H1 (cell line): ENCODE data around the gene RAB40A. TPM values are rescaled to one million over a fixed set of nuclear protein-coding genes. Genes with fewer than 3 reads are reported as not detected.

Source experiments
- CTCF ChIA-PET: fragments of 300-600 bp; sonication (Branson Sonifier 250); formaldehyde crosslinking; loops from one replicate; lab custom pipeline; 2021; ENCODE audit not compliant: partially characterized antibody; lab: Charles Lee
- POLR2A ChIA-PET: fragments of 300-600 bp; sonication (Branson Sonifier 250); formaldehyde crosslinking; loops from one replicate; lab custom pipeline; 2021; ENCODE audit warnings: inconsistent platforms; ENCODE audit not compliant: partially characterized antibody; lab: Charles Lee
- DNase-seq, 2 experiments: peaks; one replicate each; pipeline versions ENCODE4 v3.0.0 to v3.0.0-alpha.2; 2010 to 2022; ENCODE audit warnings: low spot score in 2 of 2, low read depth in 1 of 2, mixed read lengths in 1 of 2
- FAIRE-seq: peaks from 2 replicates; lab custom pipeline; 2011; peaks lifted over from hg19 to GRCh38; lab: Jason Lieb, UNC
- H2AFZ ChIP-seq: 2 replicates; pipeline ENCODE4 v1.8.1; 2012; ENCODE audit warnings: low read length, inconsistent platforms
- H2AK5ac ChIP-seq: 2 replicates; pipeline ENCODE4 v1.6.1; 2013; ENCODE audit warnings: low read depth, low read length
- H2BK120ac ChIP-seq: replicated peaks from 2 replicates; pipeline ENCODE3; 2013; ENCODE audit warnings: low read depth, low read length, inconsistent platforms
- H2BK12ac ChIP-seq: 2 replicates; pipeline ENCODE4 v1.6.1; 2013; ENCODE audit warnings: low read depth, low read length
- H2BK15ac ChIP-seq: 2 replicates; pipeline ENCODE4 v1.6.1; 2013; ENCODE audit warnings: low read length
- H2BK20ac ChIP-seq: 2 replicates; pipeline ENCODE4 v1.6.1; 2013; ENCODE audit warnings: low read length
- H2BK5ac ChIP-seq: 2 replicates; pipeline ENCODE4 v1.6.1; 2013; ENCODE audit warnings: low read depth, low read length
- H3K14ac ChIP-seq: 2 replicates; pipeline ENCODE4 v1.6.1; 2013; ENCODE audit warnings: inconsistent platforms; ENCODE audit not compliant: insufficient read length
- H3K18ac ChIP-seq: 2 replicates; pipeline ENCODE4 v1.6.1; 2013; ENCODE audit warnings: low read length; ENCODE audit errors: extremely low read depth
- H3K23ac ChIP-seq: 2 replicates; pipeline ENCODE4 v1.6.1; 2013; ENCODE audit warnings: inconsistent platforms; ENCODE audit not compliant: insufficient read length
- H3K23me2 ChIP-seq: 2 replicates; pipeline ENCODE4 v1.6.1; 2013; ENCODE audit warnings: low read depth, low read length
- H3K27ac ChIP-seq: 2 replicates; pipeline ENCODE4 v1.6.1; 2011; ENCODE audit warnings: low read depth, low read length, inconsistent platforms
- H3K27me3 ChIP-seq, 4 experiments: replicated peaks in 1 of 4; 1 replicate in 1 of 4; 2 replicates in 3 of 4; pipeline versions ENCODE4 v1.6.1 to v1.8.1; 2011 to 2013; ENCODE audit warnings: low read length in 3 of 4, mild to moderate bottlenecking in 3 of 4, inconsistent platforms in 2 of 4, mixed read lengths in 2 of 4, moderate library complexity in 1 of 4; ENCODE audit not compliant: control insufficient read depth in 3 of 4, insufficient read depth in 3 of 4; ENCODE audit errors: extremely low read depth in 1 of 4
- H3K36me3 ChIP-seq, 4 experiments: 2 replicates each; pipeline versions ENCODE4 v1.6.1 to v1.8.1; 2011 to 2013; ENCODE audit warnings: mild to moderate bottlenecking in 4 of 4, low read length in 3 of 4, moderate library complexity in 2 of 4, control low read depth in 1 of 4, inconsistent platforms in 1 of 4; ENCODE audit not compliant: insufficient read depth in 4 of 4, control insufficient read depth in 2 of 4
- H3K4ac ChIP-seq: replicated peaks from 2 replicates; pipeline ENCODE3; 2013; ENCODE audit warnings: low read length, low read depth, mixed read lengths, inconsistent platforms; ENCODE audit not compliant: insufficient read length
- H3K4me1 ChIP-seq, 4 experiments: replicated peaks in 1 of 4; 1 replicate in 1 of 4; 2 replicates in 3 of 4; pipeline versions ENCODE4 v1.6.1 to v1.8.1; 2011 to 2013; ENCODE audit warnings: low read length in 3 of 4, inconsistent platforms in 2 of 4, mixed read lengths in 1 of 4; ENCODE audit not compliant: insufficient read depth in 4 of 4, control insufficient read depth in 3 of 4
- H3K4me2 ChIP-seq, 2 experiments: 2 replicates each; pipeline versions ENCODE4 v1.6.1 to v1.8.1; 2011 to 2013; ENCODE audit warnings: low read depth in 2 of 2, low read length in 2 of 2, control low read depth in 1 of 2, inconsistent platforms in 1 of 2, mild to moderate bottlenecking in 1 of 2; ENCODE audit not compliant: insufficient read depth in 1 of 2
- H3K4me3 ChIP-seq, 4 experiments: fragments of 200-600, 300-600 bp in 1 of 4; sonication (generic), shearing (Covaris generic), sonication (Bioruptor Twin) in 1 of 4; 2 replicates each; pipeline versions ENCODE4 v1.5.1 to v1.8.1; 2011 to 2016; ENCODE audit warnings: low read length in 4 of 4, low read depth in 3 of 4, control low read depth in 2 of 4, inconsistent platforms in 2 of 4, mild to moderate bottlenecking in 2 of 4, mixed read lengths in 1 of 4, moderate library complexity in 1 of 4; ENCODE audit not compliant: insufficient read depth in 2 of 4; ENCODE audit errors: extremely low read depth in 1 of 4
- H3K56ac ChIP-seq: replicated peaks from 2 replicates; pipeline ENCODE3; 2013; ENCODE audit warnings: low read depth, mild to moderate bottlenecking, mixed read lengths, low read length, inconsistent platforms; ENCODE audit not compliant: insufficient read length
- H3K79me1 ChIP-seq: 2 replicates; pipeline ENCODE4 v1.6.1; 2013; ENCODE audit warnings: low read depth, low read length, control low read depth
- H3K79me2 ChIP-seq, 2 experiments: 2 replicates each; pipeline versions ENCODE4 v1.6.1 to v1.8.1; 2012 to 2013; ENCODE audit warnings: low read length in 2 of 2, mild to moderate bottlenecking in 2 of 2, inconsistent platforms in 1 of 2; ENCODE audit not compliant: insufficient read depth in 2 of 2, control insufficient read depth in 1 of 2
- H3K9ac ChIP-seq, 4 experiments: replicated peaks in 1 of 4; 1 replicate in 1 of 4; 2 replicates in 3 of 4; pipeline versions ENCODE4 v1.6.1 to v1.8.1; 2011 to 2013; ENCODE audit warnings: low read depth in 3 of 4, low read length in 3 of 4, control low read depth in 2 of 4, mild to moderate bottlenecking in 2 of 4, moderate library complexity in 2 of 4, inconsistent platforms in 1 of 4; ENCODE audit errors: extremely low read depth in 1 of 4
- H3K9me3 ChIP-seq, 2 experiments: 2 replicates each; pipeline versions ENCODE4 v1.6.1 to v1.8.1; 2012 to 2013; ENCODE audit warnings: mild to moderate bottlenecking in 2 of 2, moderate library complexity in 2 of 2, control low read depth in 1 of 2, inconsistent platforms in 1 of 2, low read depth in 1 of 2, low read length in 1 of 2, mixed read lengths in 1 of 2; ENCODE audit not compliant: insufficient read depth in 2 of 2
- H4K20me1 ChIP-seq, 2 experiments: replicated peaks in 1 of 2; 2 replicates each; pipeline versions ENCODE3 to v1.8.1; 2011 to 2013; ENCODE audit warnings: inconsistent platforms in 2 of 2, low read length in 2 of 2, mild to moderate bottlenecking in 1 of 2; ENCODE audit not compliant: insufficient read depth in 2 of 2, control insufficient read depth in 1 of 2
- H4K5ac ChIP-seq: 2 replicates; pipeline ENCODE4 v1.6.1; 2013; ENCODE audit warnings: low read length, low read depth, mixed read lengths, inconsistent platforms; ENCODE audit not compliant: insufficient read length
- H4K8ac ChIP-seq: 2 replicates; pipeline ENCODE4 v1.8.0; 2013; ENCODE audit warnings: mild to moderate bottlenecking, moderate library complexity, low read length, inconsistent platforms; ENCODE audit not compliant: insufficient read depth; ENCODE audit errors: extremely low read depth
- H4K91ac ChIP-seq: replicated peaks from 2 replicates; pipeline ENCODE3; 2013; ENCODE audit warnings: low read length, mixed read lengths, inconsistent platforms; ENCODE audit not compliant: insufficient read length
- CTBP2 ChIP-seq: IDR thresholded peaks from 2 replicates; pipeline ENCODE4 v1.7.0; 2011; ENCODE audit warnings: borderline replicate concordance, mild to moderate bottlenecking, moderate library complexity, mixed read lengths, low read length; ENCODE audit not compliant: insufficient read depth, insufficient read length
- GTF2F1 ChIP-seq: IDR thresholded peaks from 2 replicates; pipeline ENCODE4 v1.6.1; 2012; ENCODE audit warnings: low read depth, low read length, improper control_type of control experiment, borderline replicate concordance
- KDM1A ChIP-seq: fragments of 200-600, 300-600 bp; sonication (generic); IDR thresholded peaks from 2 replicates; pipeline ENCODE4 v1.7.1; 2016; ENCODE audit warnings: mild to moderate bottlenecking, low read length, borderline replicate concordance
- NANOG ChIP-seq: IDR thresholded peaks from 2 replicates; pipeline ENCODE4 v1.6.1; 2011; ENCODE audit warnings: low read length, low read depth, mild to moderate bottlenecking, inconsistent platforms; ENCODE audit not compliant: insufficient read depth, poor library complexity, severe bottlenecking
- SIX5 ChIP-seq: IDR thresholded peaks from 2 replicates; pipeline ENCODE4 v1.6.1; 2011; ENCODE audit warnings: mild to moderate bottlenecking, low read depth, low read length
- SRF ChIP-seq: IDR thresholded peaks from 2 replicates; pipeline ENCODE4 v1.6.1; 2011; ENCODE audit warnings: mild to moderate bottlenecking, low read depth, low read length, moderate library complexity
- SUZ12 ChIP-seq: fragments of 200-600 bp; sonication (generic); IDR thresholded peaks from 2 replicates; pipeline ENCODE4 v1.6.1; 2012; ENCODE audit warnings: mild to moderate bottlenecking, inconsistent platforms, low read length, moderate library complexity, mixed read lengths
- TAF1 ChIP-seq: IDR thresholded peaks from 2 replicates; pipeline ENCODE4 v1.6.1; 2011; ENCODE audit warnings: mild to moderate bottlenecking, low read depth, low read length
- TEAD4 ChIP-seq: IDR thresholded peaks from 2 replicates; pipeline ENCODE4 v1.6.1; 2012; ENCODE audit warnings: low read depth, low read length, inconsistent platforms, mixed read lengths
- WGBS, 2 experiments: shearing (Covaris generic) in 1 of 2; methylation state at CpG; one replicate each; pipeline versions ENCODE4 v1.1.6 to v1.1.7; 2013 to 2015; ENCODE audit warnings: low lambda C conversion rate in 2 of 2, mixed read lengths in 2 of 2, inconsistent platforms in 1 of 2, low coverage in 1 of 2, missing lambda C conversion rate in 1 of 2; ENCODE audit not compliant: insufficient replicate concordance in 2 of 2, insufficient coverage in 1 of 2, insufficient read length in 1 of 2; ENCODE audit errors: extremely low coverage in 1 of 2, missing lambda C conversion rate in 1 of 2; 5-methylcytosine and 5-hydroxymethylcytosine counted together
- polyA plus RNA-seq, 7 experiments: library from polyadenylated mRNA; depleted of rRNA in 3 of 7; stranded (reverse) in 5 of 7; unstranded in 2 of 7; fragments of >200 nt in 5 of 7; fragments of 200-250 nt in 2 of 7; gene quantifications; 1 replicate in 5 of 7; 2 replicates in 1 of 7; 4 replicates in 1 of 7; pipeline versions ENCODE4 v1.2.1 to v1.2.3, GENCODE V29; 2011 to 2013; ENCODE audit warnings: missing spikeins in 2 of 7, mixed read lengths in 2 of 7
- total RNA-seq: library from RNA; stranded (reverse); fragmentation: NEBNext Ultra II Directional; extraction: Animal tissue kit (Norgen Biotek cat#: 25700); gene quantifications from 2 replicates; pipeline ENCODE4 v1.2.1, GENCODE V29; 2021
- TF ChIP-seq, protein P1 (sequence below): IDR thresholded peaks from 2 replicates; pipeline ENCODE4 v1.6.1; 2012; ENCODE audit warnings: low read length, inconsistent platforms
- TF ChIP-seq, protein P2 (sequence below): IDR thresholded peaks from 2 replicates; pipeline ENCODE4 v1.6.1; 2012; ENCODE audit warnings: inconsistent platforms

The RAB40A gene
- total and polyA plus RNA-seq, 2 of the 8 experiments (the other 6 are each of a cell fraction or from before 2014, with no cell fraction given) = 0.09 to 0.21 TPM

DNA sequence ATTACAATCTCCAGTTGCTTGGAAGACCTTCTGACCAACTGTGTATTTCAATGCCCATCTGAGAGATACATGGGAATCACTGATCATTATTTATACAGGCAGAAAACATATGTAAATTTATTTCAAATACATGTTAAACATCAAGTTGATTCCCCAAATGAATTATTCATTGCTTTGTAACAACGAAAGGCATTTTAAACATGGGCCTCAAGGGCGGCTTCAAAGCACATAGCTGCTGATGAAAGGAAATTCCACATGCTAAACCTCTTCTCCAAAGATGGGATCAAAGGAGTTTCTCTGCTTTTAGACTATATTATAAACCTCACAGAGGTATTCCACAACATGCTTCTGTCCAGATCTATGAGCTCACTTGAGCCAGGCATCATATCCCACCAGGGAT is 4.3 kb upstream of the RAB40A start:
- Histone ChIP-seq H4K5ac (no peak overlapping the region), H3K18ac (no peak overlapping the region), H2AK5ac (no peak overlapping the region), H2BK120ac (no peak overlapping the region), H4K8ac (no peak overlapping the region), H3K36me3 (no peaks in the 10 kb centered on the region), H3K4me1 (no peaks in the 10 kb centered on the region), H2BK12ac (no peak overlapping the region), H3K79me2 (no peaks in the 10 kb centered on the region), H3K9me3 (no peaks in the 10 kb centered on the region), H3K23ac (no peak overlapping the region), H4K91ac (no peak overlapping the region), H4K20me1 (no peaks in the 10 kb centered on the region), H3K23me2 (no peaks in the 10 kb centered on the region), H3K27me3 (no peaks in the 10 kb centered on the region), H3K27ac (no peak overlapping the region), H3K4ac (no peak overlapping the region), H3K4me2 (no peak overlapping the region), H3K56ac (no peak overlapping the region), H2AFZ (no peak overlapping the region), H2BK5ac (no peak overlapping the region), H3K4me3 (no peak overlapping the region), H3K79me1 (no peaks in the 10 kb centered on the region), H3K9ac (no peak overlapping the region), H3K14ac (no peak overlapping the region), H2BK15ac (no peak overlapping the region), H2BK20ac (no peak overlapping the region)
- FAIRE-seq = no peak
- no peak for DNase-seq
- ChIA-PET CTCF (interaction anchor here (0.7 to 1.2 kb wide), 2 partner anchors 9 to 34 kb away, joined by 3 read pairs; no protein-coding TSS in a partner anchor), POLR2A (no interaction called here)
- 89% methylated on average over 2 of the region's 2 CpGs; no CpG with 5 or more reads in 1 of the 2 experiments for WGBS, 2 experiments
- no peak for TF ChIP-seq SUZ12
- no peak for TF ChIP-seq GTF2F1
- TF ChIP-seq TAF1 = no peak
- no peak for TF ChIP-seq TEAD4
- TF ChIP-seq NANOG = no peak
- no peak for TF ChIP-seq SRF
- no peak for TF ChIP-seq SIX5
- no peak for TF ChIP-seq KDM1A
- TF ChIP-seq, protein P1, sequence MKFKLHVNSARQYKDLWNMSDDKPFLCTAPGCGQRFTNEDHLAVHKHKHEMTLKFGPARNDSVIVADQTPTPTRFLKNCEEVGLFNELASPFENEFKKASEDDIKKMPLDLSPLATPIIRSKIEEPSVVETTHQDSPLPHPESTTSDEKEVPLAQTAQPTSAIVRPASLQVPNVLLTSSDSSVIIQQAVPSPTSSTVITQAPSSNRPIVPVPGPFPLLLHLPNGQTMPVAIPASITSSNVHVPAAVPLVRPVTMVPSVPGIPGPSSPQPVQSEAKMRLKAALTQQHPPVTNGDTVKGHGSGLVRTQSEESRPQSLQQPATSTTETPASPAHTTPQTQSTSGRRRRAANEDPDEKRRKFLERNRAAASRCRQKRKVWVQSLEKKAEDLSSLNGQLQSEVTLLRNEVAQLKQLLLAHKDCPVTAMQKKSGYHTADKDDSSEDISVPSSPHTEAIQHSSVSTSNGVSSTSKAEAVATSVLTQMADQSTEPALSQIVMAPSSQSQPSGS = no peak
- TF ChIP-seq, protein P2, sequence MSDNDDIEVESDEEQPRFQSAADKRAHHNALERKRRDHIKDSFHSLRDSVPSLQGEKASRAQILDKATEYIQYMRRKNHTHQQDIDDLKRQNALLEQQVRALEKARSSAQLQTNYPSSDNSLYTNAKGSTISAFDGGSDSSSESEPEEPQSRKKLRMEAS = no peak
- TF ChIP-seq CTBP2 = no peak
